Peyer's patch (tissue), 4 donors: ENCODE measurements around the gene CBFB.

Source experiments
- POLR2A ChIP-seq, 2 donors: fragments of 450-650 bp; IDR thresholded peaks; one replicate each; pipeline ENCODE4 v1.5.1; 2017; ENCODE audit warnings: antibody characterized with exemption in 2 of 2, mild to moderate bottlenecking in 2 of 2, moderate library complexity in 2 of 2
- TF ChIP-seq, protein P1 (sequence below), 6 experiments: fragments of 450-650 bp in 4 of 6; fragments of 200-600 bp in 2 of 6; sonication (generic) in 1 of 6; IDR thresholded peaks; one replicate each; pipeline ENCODE4 v1.5.1; 2017 to 2019; ENCODE audit warnings: antibody characterized with exemption in 6 of 6, mild to moderate bottlenecking in 3 of 6, moderate library complexity in 1 of 6

DNA sequence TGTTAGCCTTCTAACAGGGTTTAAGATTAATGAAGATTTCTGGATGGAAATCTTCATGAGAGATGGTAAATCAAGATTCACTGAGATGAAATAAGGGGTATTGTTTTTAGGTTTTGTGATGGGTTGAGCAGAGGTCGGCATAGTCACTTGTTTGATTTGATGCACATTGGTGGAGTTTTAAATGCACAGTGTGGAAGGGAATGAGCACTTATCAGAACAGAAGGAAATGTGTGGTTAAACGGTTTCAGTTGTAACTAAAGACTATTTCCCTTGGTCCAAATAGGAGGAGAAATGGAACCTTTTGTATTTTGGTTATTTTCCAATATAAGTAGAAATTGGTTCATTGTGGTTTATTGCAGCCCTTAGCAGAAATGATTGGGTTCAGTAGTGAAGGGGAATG is 34.1 kb downstream of the CBFB start:
- TF ChIP-seq, protein P1, sequence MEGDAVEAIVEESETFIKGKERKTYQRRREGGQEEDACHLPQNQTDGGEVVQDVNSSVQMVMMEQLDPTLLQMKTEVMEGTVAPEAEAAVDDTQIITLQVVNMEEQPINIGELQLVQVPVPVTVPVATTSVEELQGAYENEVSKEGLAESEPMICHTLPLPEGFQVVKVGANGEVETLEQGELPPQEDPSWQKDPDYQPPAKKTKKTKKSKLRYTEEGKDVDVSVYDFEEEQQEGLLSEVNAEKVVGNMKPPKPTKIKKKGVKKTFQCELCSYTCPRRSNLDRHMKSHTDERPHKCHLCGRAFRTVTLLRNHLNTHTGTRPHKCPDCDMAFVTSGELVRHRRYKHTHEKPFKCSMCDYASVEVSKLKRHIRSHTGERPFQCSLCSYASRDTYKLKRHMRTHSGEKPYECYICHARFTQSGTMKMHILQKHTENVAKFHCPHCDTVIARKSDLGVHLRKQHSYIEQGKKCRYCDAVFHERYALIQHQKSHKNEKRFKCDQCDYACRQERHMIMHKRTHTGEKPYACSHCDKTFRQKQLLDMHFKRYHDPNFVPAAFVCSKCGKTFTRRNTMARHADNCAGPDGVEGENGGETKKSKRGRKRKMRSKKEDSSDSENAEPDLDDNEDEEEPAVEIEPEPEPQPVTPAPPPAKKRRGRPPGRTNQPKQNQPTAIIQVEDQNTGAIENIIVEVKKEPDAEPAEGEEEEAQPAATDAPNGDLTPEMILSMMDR (IDR thresholded peaks at IDR 0.05) = no peak
- TF ChIP-seq POLR2A (IDR thresholded peaks at IDR 0.05) = no peak
